ENCODE measurements around the gene C11orf16.

C11orf16 gene

DNA sequence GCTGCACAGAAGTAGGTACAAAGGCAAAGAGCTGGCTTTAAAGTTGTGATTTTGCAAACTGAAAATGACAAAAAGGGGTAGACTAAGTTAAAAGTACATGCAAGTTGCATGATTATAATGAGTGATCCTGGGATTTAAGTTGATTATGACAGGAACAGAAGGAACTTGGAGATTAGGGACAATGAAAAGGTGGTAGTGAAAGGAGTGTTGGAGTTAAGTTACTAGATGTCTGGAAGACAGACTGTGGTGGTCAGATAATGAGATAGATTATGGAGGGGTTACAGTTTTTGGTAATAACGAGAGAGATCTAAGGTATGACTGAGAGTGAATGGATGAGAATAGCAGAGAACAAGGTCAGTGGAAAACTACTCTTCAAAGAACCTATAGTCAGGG is 39.2 kb upstream of the C11orf16 start:
- TF ChIP-seq, protein P1, sequence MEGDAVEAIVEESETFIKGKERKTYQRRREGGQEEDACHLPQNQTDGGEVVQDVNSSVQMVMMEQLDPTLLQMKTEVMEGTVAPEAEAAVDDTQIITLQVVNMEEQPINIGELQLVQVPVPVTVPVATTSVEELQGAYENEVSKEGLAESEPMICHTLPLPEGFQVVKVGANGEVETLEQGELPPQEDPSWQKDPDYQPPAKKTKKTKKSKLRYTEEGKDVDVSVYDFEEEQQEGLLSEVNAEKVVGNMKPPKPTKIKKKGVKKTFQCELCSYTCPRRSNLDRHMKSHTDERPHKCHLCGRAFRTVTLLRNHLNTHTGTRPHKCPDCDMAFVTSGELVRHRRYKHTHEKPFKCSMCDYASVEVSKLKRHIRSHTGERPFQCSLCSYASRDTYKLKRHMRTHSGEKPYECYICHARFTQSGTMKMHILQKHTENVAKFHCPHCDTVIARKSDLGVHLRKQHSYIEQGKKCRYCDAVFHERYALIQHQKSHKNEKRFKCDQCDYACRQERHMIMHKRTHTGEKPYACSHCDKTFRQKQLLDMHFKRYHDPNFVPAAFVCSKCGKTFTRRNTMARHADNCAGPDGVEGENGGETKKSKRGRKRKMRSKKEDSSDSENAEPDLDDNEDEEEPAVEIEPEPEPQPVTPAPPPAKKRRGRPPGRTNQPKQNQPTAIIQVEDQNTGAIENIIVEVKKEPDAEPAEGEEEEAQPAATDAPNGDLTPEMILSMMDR (IDR thresholded peaks at IDR 0.05; ENCODE audit: low read depth, low read length, poor library complexity, severe bottlenecking), result no peak
- TF ChIP-seq EZH2phosphoT487 (IDR thresholded peaks at IDR 0.05; ENCODE audit: borderline replicate concordance, low read length), result no peak
- H3F3A ChIP-seq (ENCODE audit: control insufficient read depth, insufficient read depth), result no peaks in the 10 kb centered on the region
- H3K9me3 ChIP-seq (ENCODE audit: control insufficient read depth, insufficient read depth, low read length), result no peaks in the 10 kb centered on the region
- H3K27ac ChIP-seq (ENCODE audit: low read depth, low read length), result no peak overlapping the region
- H3K4me3 ChIP-seq (ENCODE audit: low read length), result no peak overlapping the region
- no peaks in the 10 kb centered on the region for H3K27me3 ChIP-seq (ENCODE audit: control insufficient read depth, low read length)
- H3K36me3 ChIP-seq (ENCODE audit: control insufficient read depth, low read length), result no peaks in the 10 kb centered on the region
- no peaks in the 10 kb centered on the region for H3K79me2 ChIP-seq (ENCODE audit: control insufficient read depth, low read length)
- no peaks in the 10 kb centered on the region for H3K9me2 ChIP-seq (replicated peaks; ENCODE audit: control insufficient read depth, low read length)
- H3K4me1 ChIP-seq (ENCODE audit: control insufficient read depth, low read length), result no peaks in the 10 kb centered on the region
- no peak overlapping the region for H3K4me2 ChIP-seq (ENCODE audit: low read length)
- H4K20me1 ChIP-seq (ENCODE audit: control insufficient read depth, insufficient read depth, low read depth, low read length), result no peaks in the 10 kb centered on the region

GRCh38 chr11:8971196-8971923 is 38.6 kb upstream of the C11orf16 start:
- H3K9me2 ChIP-seq (replicated peaks; ENCODE audit: control insufficient read depth, low read length), result no peaks in the 10 kb centered on the region
- H3F3A ChIP-seq (ENCODE audit: control insufficient read depth, insufficient read depth), result no peaks in the 10 kb centered on the region
- no peaks in the 10 kb centered on the region for H3K27me3 ChIP-seq (ENCODE audit: control insufficient read depth, low read length)
- TF ChIP-seq EZH2phosphoT487 (IDR thresholded peaks at IDR 0.05; ENCODE audit: borderline replicate concordance, low read length), result no peak
- TF ChIP-seq, protein P1 (IDR thresholded peaks at IDR 0.05; ENCODE audit: low read depth, low read length, poor library complexity, severe bottlenecking), result no peak
- H3K27ac ChIP-seq (ENCODE audit: low read depth, low read length), result no peak overlapping the region
- no peaks in the 10 kb centered on the region for H3K9me3 ChIP-seq (ENCODE audit: control insufficient read depth, insufficient read depth, low read length)
- no peaks in the 10 kb centered on the region for H3K36me3 ChIP-seq (ENCODE audit: control insufficient read depth, low read length)
- no peak overlapping the region for H3K4me2 ChIP-seq (ENCODE audit: low read length)
- no peaks in the 10 kb centered on the region for H4K20me1 ChIP-seq (ENCODE audit: control insufficient read depth, insufficient read depth, low read depth, low read length)
- no peaks in the 10 kb centered on the region for H3K79me2 ChIP-seq (ENCODE audit: control insufficient read depth, low read length)
- H3K4me1 ChIP-seq (ENCODE audit: control insufficient read depth, low read length), result no peaks in the 10 kb centered on the region
- H3K4me3 ChIP-seq (ENCODE audit: low read length), result no peak overlapping the region

DNA sequence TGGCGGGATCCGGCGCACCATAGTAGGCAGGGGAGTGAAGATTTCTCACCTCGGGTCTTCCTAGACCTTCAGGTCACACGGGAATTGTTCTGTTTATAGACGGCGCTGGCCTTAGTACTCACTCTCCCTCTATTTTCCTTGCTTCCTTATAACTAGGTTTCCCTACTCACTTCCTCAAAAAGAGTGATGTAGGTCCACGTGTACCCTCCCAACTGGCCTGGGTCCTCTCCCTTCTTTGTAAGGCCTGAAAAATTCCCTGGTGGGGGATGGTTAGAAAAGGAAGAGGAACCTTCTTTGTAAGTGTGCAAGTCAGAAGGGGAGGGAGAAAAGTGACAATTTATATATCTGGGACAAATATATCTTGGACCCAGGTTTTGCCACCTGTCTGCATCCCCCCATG is 34.4 kb upstream of the C11orf16 start:
- Histone ChIP-seq H3K27me3 (ENCODE audit: control insufficient read depth, low read length) (no peaks in the 10 kb centered on the region), H4K20me1 (ENCODE audit: control insufficient read depth, insufficient read depth, low read depth, low read length) (no peaks in the 10 kb centered on the region), H3K4me2 (ENCODE audit: low read length) (no peak overlapping the region), H3K27ac (ENCODE audit: low read depth, low read length) (no peak overlapping the region), H3K9me2 (replicated peaks; ENCODE audit: control insufficient read depth, low read length) (no peaks in the 10 kb centered on the region), H3F3A (ENCODE audit: control insufficient read depth, insufficient read depth) (no peaks in the 10 kb centered on the region; the same call in 1 of the 2 replicates), H3K4me3 (ENCODE audit: low read length) (no peak overlapping the region), H3K79me2 (ENCODE audit: control insufficient read depth, low read length) (peaks cover 28% of the 10 kb centered on the region), H3K4me1 (ENCODE audit: control insufficient read depth, low read length) (peaks cover 19% of the 10 kb centered on the region), H3K9me3 (ENCODE audit: control insufficient read depth, insufficient read depth, low read length) (no peaks in the 10 kb centered on the region), H3K36me3 (ENCODE audit: control insufficient read depth, low read length) (peaks cover 4% of the 10 kb centered on the region; the same call in 1 of the 2 replicates)
- no peak for TF ChIP-seq EZH2phosphoT487 (IDR thresholded peaks at IDR 0.05; ENCODE audit: borderline replicate concordance, low read length)
- TF ChIP-seq, protein P1 (IDR thresholded peaks at IDR 0.05; ENCODE audit: low read depth, low read length, poor library complexity, severe bottlenecking), result no peak
